RWPE1 (cell line): ENCODE data around the gene RBMS2.
A peak's percentile ranks its signal among the peaks of the same experiment; 100 is the strongest.

ENCODE experiments used
- CTCF ChIA-PET: fragments of 350-600 bp; sonication (Branson Sonifier 250); formaldehyde crosslinking; extraction: SDS; loops from one replicate; lab custom pipeline; 2021; lab: Yijun Ruan, JAX
- POLR2A ChIA-PET: fragments of 400-600 bp; formaldehyde crosslinking; extraction: SDS; loops from one replicate; lab custom pipeline; 2020; ENCODE audit warnings: antibody characterized with exemption; ENCODE audit not compliant: low non-redundant PET; lab: Yijun Ruan, JAX
- DNase-seq: peaks from one replicate; pipeline ENCODE4 v3.0.0; 2012; ENCODE audit warnings: low spot score
- H3K27ac ChIP-seq: fragments of 450-650 bp; 2 replicates; pipeline ENCODE4 v1.5.1; 2017
- TF ChIP-seq, protein P1 (sequence below): fragments of 450-650 bp; conservative IDR thresholded peaks from 2 replicates; pipeline ENCODE4 v1.5.1; 2017; ENCODE audit warnings: low read depth, mild to moderate bottlenecking

The RBMS2 gene

DNA sequence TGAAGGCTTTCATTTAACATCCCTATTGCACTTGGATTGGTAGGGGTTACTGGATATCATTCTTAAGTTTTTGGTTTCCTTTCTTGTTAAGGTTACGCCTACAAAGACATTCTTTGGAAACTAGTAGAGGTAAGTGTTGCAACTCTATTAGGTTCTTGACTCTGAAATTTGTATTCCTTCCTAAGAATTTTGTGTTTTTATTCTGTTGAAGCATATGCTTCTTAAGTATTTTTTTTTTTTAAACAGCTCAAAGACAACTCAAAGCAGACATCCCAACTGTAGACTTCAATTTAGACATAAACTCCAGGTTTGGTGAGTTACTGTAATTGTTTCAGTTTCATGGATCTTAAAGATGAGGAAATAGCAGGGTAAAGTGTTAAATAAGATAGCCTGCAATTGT is 1.1 kb upstream of the RBMS2 start:
- DNase-seq: no peak
- ChIA-PET POLR2A (no interaction called here), CTCF (interaction anchor here (0.6 kb wide), 1 partner anchor 26 kb away, joined by 3 read pairs; no protein-coding TSS in a partner anchor)
- H3K27ac ChIP-seq: no peak overlapping the region
- TF ChIP-seq, protein P1, sequence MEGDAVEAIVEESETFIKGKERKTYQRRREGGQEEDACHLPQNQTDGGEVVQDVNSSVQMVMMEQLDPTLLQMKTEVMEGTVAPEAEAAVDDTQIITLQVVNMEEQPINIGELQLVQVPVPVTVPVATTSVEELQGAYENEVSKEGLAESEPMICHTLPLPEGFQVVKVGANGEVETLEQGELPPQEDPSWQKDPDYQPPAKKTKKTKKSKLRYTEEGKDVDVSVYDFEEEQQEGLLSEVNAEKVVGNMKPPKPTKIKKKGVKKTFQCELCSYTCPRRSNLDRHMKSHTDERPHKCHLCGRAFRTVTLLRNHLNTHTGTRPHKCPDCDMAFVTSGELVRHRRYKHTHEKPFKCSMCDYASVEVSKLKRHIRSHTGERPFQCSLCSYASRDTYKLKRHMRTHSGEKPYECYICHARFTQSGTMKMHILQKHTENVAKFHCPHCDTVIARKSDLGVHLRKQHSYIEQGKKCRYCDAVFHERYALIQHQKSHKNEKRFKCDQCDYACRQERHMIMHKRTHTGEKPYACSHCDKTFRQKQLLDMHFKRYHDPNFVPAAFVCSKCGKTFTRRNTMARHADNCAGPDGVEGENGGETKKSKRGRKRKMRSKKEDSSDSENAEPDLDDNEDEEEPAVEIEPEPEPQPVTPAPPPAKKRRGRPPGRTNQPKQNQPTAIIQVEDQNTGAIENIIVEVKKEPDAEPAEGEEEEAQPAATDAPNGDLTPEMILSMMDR: no peak

DNA sequence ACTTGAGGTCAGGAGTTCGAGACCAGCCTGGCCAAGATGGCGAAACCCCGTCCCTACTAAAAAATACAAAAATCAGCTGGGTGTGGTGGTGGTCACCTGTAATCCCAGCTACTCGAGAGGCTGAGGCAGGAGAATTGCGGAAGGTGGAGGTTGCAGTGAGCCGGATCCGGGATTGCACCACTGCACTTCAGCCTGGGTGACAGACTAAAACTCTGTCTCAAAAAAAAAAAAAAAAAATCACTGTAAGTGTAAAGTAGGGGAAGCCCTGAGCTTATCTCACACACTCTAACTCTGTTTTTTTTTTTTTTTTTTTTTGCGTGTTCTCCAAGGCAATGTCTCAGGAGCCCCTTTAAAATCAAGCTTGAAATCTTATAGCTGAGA is 421 bp upstream of the RBMS2 start:
- TF ChIP-seq, protein P1: no peak
- peak overlapping the region; percentile 71 for H3K27ac ChIP-seq
- no peak for DNase-seq
- ChIA-PET POLR2A (no interaction called here), CTCF (interaction anchor here (0.6 to 0.8 kb wide), 2 partner anchors 25 to 52 kb away, joined by 3 to 8 read pairs; no protein-coding TSS in a partner anchor)

DNA sequence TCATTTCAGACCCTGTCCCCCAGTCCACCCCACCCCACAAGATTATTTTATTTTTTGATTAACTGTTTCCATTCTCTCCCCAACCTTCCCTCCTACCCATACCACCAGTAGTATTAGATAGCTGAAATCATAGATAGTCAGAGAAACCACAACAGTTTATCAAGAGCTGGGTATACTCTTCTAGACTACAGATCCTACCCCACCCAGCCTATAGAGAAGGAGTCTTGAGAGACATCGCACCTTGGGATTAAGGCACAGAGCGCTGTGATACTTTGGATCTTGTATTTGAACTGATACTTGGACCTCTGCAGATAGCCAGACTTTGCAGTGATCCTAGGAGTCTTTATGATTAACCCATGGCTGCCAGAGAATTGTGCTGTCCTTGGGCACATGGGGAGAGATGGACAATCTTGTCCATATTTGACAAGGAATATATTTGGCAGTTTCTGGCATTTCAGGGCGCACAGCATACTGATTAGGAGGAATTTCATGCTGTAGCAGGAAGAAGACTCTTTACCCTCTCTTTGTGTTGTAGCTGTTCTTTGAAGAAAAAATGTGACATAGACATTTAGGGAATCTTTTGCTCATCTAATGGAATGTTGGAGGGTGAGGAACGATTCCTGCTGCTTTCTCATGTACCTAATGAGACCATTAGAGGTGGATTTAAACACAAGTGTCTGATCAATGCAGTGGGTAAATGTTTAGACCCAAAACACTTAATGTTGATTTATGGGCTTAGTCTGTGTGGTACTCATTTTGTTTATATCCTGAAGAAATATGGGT is 982 bp downstream of the RBMS2 start:
- DNase-seq: no peak
- ChIA-PET POLR2A (no interaction called here), CTCF (interaction anchor here (0.6 to 1.0 kb wide), 4 partner anchors 7 to 802 kb away, joined by 3 to 7 read pairs (median 4); no protein-coding TSS in a partner anchor)
- no peak overlapping the region for H3K27ac ChIP-seq
- TF ChIP-seq, protein P1: no peak

DNA sequence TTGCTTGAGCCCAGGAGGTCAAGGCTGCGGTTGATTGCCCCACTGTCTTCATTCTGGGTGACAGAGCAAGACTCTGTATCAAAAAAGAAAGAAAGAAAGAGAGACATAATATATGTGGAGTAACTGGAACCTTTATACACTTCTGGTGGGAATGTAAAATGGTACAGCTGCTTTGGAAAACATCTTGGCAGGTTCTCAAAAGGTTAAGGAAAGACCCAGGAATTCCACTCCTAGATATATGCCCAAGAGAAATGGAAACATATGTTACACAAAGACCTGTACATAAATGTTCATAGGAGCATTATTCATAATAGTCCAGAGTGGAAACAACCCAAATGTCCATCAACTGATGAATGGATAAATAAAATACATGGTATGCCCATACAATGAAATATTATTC is 7.2 kb downstream of the RBMS2 start:
- ChIA-PET POLR2A (no interaction called here), CTCF (interaction anchor here (0.6 kb wide), 1 partner anchor 17 kb away, joined by 3 read pairs; no protein-coding TSS in a partner anchor)
- no peak for DNase-seq
- TF ChIP-seq, protein P1: no peak
- H3K27ac ChIP-seq: peak overlapping the region; percentile 57

DNA sequence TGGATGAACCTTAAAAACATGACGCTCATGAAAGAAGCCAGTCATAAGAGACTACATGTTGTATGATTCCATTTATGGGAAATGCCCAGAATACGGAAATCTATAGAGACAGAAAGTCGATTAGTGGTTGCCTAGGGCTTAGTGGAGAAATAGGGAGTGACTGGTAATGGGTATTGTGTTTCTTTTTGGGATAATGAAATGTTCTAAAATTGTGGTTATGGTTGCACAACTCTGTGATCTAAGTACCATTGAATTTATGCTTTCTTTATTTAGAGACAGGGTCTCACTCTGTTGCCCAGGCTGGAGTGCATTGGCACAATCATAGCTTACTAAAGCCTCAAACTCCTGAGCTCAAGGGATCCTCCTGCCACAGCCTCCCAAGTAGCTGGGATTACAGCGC is 8.0 kb downstream of the RBMS2 start:
- ChIA-PET POLR2A (no interaction called here), CTCF (no interaction called here)
- TF ChIP-seq, protein P1: no peak
- no peak for DNase-seq
- peak overlapping the region; percentile 42; the same call in 1 of the 2 replicates for H3K27ac ChIP-seq

DNA sequence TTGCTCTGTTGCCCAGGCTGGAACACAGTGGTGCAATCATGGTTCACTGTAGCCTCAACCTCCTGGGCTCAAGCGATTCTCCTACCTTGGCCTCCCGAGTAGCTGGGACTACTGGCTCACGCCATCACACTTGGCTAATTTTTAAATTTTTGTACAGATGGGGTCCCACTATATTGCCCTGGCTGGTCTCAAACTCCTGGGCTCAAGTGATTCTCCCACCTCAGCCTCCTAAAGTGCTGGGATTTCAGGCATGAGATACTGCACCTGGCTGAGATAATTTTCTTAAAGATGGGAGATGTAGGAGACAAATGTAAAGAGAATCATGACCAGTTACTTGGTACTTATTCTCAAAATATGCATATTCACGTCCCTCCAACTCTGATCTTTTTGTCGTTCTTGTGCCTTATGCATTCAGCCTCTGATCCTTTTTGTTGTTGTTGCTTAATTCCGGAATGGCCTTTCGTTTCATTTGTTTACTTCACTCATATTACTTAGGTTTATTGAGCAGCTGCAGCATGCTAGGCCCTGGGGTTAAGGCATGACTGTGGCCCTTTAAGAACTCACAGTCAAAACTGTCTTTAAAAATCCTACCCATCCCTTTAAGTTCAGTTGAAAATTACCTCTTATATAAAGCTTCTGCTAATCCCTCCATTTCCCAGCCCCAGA is 8.9 kb downstream of the RBMS2 start:
- DNase-seq: no peak
- no peak overlapping the region; the same call in 1 of the 2 replicates for H3K27ac ChIP-seq
- ChIA-PET POLR2A (no interaction called here), CTCF (interaction anchor here (1.5 kb wide), 1 partner anchor 16 kb away, joined by 5 read pairs; no protein-coding TSS in a partner anchor)
- TF ChIP-seq, protein P1: no peak
